22Rv1 (cell line): ENCODE data around the gene TMEM167B.
A peak's percentile ranks its signal among the peaks of the same experiment; 100 is the strongest.

Source experiments
- H3K27ac ChIP-seq: fragments of 450-650 bp; 2 replicates; pipeline ENCODE4 v1.5.1; 2017
- CTCF ChIP-seq: fragments of 450-650 bp; IDR thresholded peaks from 2 replicates; pipeline ENCODE4 v1.5.1; 2017; ENCODE audit warnings: mild to moderate bottlenecking
- ZFX ChIP-seq: fragments of 450-650 bp; IDR thresholded peaks from 2 replicates; pipeline ENCODE4 v1.6.1; 2017; ENCODE audit warnings: antibody characterized with exemption, borderline replicate concordance

TMEM167B gene

GRCh38 chr1:109115685-109116084, 25.1 kb downstream of the TMEM167B start:
- TF ChIP-seq ZFX (no peak), CTCF (no peak)
- H3K27ac ChIP-seq, result peak overlapping the region; percentile 92

- H3K27ac ChIP-seq, result peak overlapping the region; percentile 92
- TF ChIP-seq CTCF (no peak), ZFX (no peak)
Measured at GRCh38 chr1:109116286-109116685, 25.7 kb downstream of the TMEM167B start.

DNA sequence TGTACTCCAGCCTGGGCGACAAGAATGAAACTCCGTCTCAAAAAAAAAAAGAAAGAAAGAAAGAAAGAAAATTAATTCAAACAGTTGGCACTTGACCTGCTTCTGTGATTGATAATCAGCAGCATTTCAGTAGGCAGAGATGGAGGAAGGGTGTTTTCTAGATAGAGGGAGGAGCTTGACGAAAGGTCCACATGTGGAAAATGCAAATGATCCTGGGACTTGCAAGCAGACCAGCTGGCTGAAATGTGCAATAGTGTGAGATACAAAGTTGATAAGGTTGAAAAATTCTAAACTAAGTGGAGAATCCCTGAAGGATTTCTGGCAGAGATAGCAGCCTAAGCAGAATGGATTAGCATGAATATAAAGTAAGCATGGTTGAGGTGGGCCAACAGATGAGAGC, 27.5 kb downstream of the TMEM167B start:
- peak overlapping the region; percentile 92 for H3K27ac ChIP-seq
- TF ChIP-seq CTCF (no peak), ZFX (no peak)

GRCh38 chr1:109120356-109120755, 29.8 kb downstream of the TMEM167B start:
- H3K27ac ChIP-seq, result no peak overlapping the region
- no peak for TF ChIP-seq CTCF
- no peak for TF ChIP-seq ZFX

- TF ChIP-seq CTCF (no peak), ZFX (no peak)
- no peak overlapping the region for H3K27ac ChIP-seq
Measured at GRCh38 chr1:109131059-109131458, 40.5 kb downstream of the TMEM167B start.

- no peak for TF ChIP-seq CTCF
- no peak for TF ChIP-seq ZFX
Measured at GRCh38 chr1:109131800-109132199, 41.2 kb downstream of the TMEM167B start.

GRCh38 chr1:109133002-109133706, 42.6 kb downstream of the TMEM167B start:
- H3K27ac ChIP-seq, result no peak overlapping the region
- TF ChIP-seq CTCF, result no peak
- TF ChIP-seq ZFX, result no peak

More at GRCh38 chr1:109131800-109132199, 41.2 kb downstream of the TMEM167B start:
- no peak overlapping the region for H3K27ac ChIP-seq
